H1 (cell line): ENCODE data around the gene TMEM163.

Experiments
- CEBPB ChIP-seq: IDR thresholded peaks from 2 replicates; pipeline ENCODE4 v1.6.1; 2012; ENCODE audit warnings: low read depth, low read length
- EZH2 ChIP-seq: fragments of 200-600 bp; sonication (generic); IDR thresholded peaks from 2 replicates; pipeline ENCODE4 v1.7.1; 2012; ENCODE audit warnings: low read depth, mild to moderate bottlenecking, moderate library complexity, low read length, inconsistent platforms; ENCODE audit not compliant: severe bottlenecking
- GTF2F1 ChIP-seq: IDR thresholded peaks from 2 replicates; pipeline ENCODE4 v1.6.1; 2012; ENCODE audit warnings: low read depth, low read length, improper control_type of control experiment, borderline replicate concordance
- TAF1 ChIP-seq: IDR thresholded peaks from 2 replicates; pipeline ENCODE4 v1.6.1; 2011; ENCODE audit warnings: mild to moderate bottlenecking, low read depth, low read length
- ZNF274 ChIP-seq: IDR thresholded peaks from 2 replicates; pipeline ENCODE4 v1.7.0; 2012; ENCODE audit warnings: low read length, borderline replicate concordance; ENCODE audit errors: extremely low read depth
- TF ChIP-seq, protein P1 (sequence below), 3 experiments: IDR thresholded peaks; 1 replicate in 2 of 3; 2 replicates in 1 of 3; pipeline versions ENCODE4 v1.5.1 to v1.6.1; 2011; ENCODE audit warnings: low read length in 3 of 3, mild to moderate bottlenecking in 3 of 3, inconsistent platforms in 2 of 3, low read depth in 1 of 3, moderate library complexity in 1 of 3; ENCODE audit not compliant: insufficient read depth in 1 of 3; ENCODE audit errors: control extremely low read depth in 1 of 3

DNA sequence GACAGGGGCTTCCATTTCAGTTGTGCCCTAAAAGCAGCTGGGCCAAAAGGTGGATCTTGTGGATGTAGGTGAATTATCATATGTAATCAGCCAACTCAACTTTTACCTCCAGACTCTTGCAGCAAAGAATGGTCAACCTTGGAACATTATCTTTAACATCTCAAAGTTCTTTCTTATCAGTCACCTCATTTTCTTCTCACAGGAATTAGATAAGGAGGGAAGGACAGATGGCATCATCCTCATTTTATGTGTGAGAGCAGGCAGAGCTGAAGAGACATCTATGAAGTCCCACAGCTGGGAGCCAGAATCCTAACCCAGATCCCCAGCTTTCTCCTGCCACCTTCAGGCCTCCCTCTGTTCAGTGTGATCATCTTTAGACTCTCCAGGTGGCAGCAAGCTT is 282.9 kb downstream of the TMEM163 start:
- TF ChIP-seq GTF2F1 = no peak
- no peak for TF ChIP-seq TAF1
- TF ChIP-seq EZH2 = no peak
- TF ChIP-seq ZNF274 = no peak
- TF ChIP-seq, protein P1, sequence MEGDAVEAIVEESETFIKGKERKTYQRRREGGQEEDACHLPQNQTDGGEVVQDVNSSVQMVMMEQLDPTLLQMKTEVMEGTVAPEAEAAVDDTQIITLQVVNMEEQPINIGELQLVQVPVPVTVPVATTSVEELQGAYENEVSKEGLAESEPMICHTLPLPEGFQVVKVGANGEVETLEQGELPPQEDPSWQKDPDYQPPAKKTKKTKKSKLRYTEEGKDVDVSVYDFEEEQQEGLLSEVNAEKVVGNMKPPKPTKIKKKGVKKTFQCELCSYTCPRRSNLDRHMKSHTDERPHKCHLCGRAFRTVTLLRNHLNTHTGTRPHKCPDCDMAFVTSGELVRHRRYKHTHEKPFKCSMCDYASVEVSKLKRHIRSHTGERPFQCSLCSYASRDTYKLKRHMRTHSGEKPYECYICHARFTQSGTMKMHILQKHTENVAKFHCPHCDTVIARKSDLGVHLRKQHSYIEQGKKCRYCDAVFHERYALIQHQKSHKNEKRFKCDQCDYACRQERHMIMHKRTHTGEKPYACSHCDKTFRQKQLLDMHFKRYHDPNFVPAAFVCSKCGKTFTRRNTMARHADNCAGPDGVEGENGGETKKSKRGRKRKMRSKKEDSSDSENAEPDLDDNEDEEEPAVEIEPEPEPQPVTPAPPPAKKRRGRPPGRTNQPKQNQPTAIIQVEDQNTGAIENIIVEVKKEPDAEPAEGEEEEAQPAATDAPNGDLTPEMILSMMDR (IDR thresholded peaks at IDR 0.05; ENCODE audit: control extremely low read depth in 1 of 3, insufficient read depth in 1 of 3, low read depth in 1 of 3, low read length in 3 of 3) = no peak
- TF ChIP-seq CEBPB = no peak
